OCI-LY7 (cell line): ENCODE measurements around the gene NUDT6.

Experiments
- EZH2phosphoT487 ChIP-seq: fragments of 200-600 bp; sonication (generic); IDR thresholded peaks from 2 replicates; pipeline ENCODE4 v1.6.1; 2018; ENCODE audit warnings: low read depth, borderline replicate concordance, mild to moderate bottlenecking, mixed run types, antibody characterized with exemption, low read length, moderate library complexity, mixed read lengths
- TF ChIP-seq, protein P1 (sequence below): fragments of 200-600 bp; sonication (generic); conservative IDR thresholded peaks from 2 replicates; pipeline ENCODE4 v1.5.1; 2014; ENCODE audit warnings: mild to moderate bottlenecking, antibody characterized with exemption, low read length, moderate library complexity, mixed read lengths

DNA sequence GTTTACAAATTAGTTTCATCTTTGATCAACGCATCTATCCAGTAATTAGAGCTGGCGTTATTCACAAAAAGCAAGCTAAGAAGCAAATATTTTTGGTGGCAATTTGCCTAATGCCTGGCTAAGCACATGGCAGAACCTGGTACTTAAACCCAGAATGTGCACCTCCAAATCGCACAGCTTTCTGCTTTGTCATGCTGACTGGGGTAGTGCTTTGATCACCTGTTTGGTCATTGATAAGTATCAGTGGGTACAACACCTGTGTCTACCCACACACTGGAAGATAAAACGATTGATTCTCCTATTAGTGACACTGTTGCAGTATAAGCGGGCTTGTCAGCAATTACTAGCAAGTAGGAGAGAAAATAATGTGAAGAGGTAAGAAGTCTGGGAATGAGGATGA, 1.9 kb downstream of the NUDT6 start:
- TF ChIP-seq, protein P1, sequence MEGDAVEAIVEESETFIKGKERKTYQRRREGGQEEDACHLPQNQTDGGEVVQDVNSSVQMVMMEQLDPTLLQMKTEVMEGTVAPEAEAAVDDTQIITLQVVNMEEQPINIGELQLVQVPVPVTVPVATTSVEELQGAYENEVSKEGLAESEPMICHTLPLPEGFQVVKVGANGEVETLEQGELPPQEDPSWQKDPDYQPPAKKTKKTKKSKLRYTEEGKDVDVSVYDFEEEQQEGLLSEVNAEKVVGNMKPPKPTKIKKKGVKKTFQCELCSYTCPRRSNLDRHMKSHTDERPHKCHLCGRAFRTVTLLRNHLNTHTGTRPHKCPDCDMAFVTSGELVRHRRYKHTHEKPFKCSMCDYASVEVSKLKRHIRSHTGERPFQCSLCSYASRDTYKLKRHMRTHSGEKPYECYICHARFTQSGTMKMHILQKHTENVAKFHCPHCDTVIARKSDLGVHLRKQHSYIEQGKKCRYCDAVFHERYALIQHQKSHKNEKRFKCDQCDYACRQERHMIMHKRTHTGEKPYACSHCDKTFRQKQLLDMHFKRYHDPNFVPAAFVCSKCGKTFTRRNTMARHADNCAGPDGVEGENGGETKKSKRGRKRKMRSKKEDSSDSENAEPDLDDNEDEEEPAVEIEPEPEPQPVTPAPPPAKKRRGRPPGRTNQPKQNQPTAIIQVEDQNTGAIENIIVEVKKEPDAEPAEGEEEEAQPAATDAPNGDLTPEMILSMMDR, result no peak
- no peak for TF ChIP-seq EZH2phosphoT487
